HG02759 (cell line): ENCODE data around the gene ANKRD13A.
A peak's percentile ranks its signal among the peaks of the same experiment; 100 is the strongest.
"Not testable (repeated sequence)": the region's sequence is repeated elsewhere in the genome, so short reads cannot be mapped to it uniquely, and the experiment has no call there.

ENCODE experiments used
- ATAC-seq: cut with Tn5 transposase; IDR thresholded peaks from one replicate; pipeline ENCODE4 v1.9.1; 2021; ENCODE audit warnings: mild to moderate bottlenecking, moderate library complexity; ENCODE audit not compliant: unreplicated experiment

The ANKRD13A gene

DNA sequence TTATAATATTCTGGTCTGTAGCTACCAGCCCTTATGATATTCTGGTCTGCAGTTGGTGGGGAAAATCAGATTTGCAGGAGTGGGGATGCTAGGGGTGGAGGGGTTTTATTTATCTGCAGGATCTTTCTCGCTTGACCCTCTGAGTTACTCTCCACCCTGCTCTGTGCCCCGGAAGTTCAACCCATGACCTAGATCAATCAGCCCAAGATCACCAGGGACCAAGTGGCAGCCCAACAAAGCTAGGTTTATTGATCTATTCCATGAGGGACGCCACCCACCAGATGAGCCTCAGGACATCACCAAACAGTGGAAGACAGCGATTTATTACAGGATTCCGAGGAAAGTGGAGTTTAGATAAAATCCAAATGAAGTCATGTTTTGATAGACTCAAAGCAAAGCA lies 74.9 kb downstream of the ANKRD13A start:
- no peak for ATAC-seq

DNA sequence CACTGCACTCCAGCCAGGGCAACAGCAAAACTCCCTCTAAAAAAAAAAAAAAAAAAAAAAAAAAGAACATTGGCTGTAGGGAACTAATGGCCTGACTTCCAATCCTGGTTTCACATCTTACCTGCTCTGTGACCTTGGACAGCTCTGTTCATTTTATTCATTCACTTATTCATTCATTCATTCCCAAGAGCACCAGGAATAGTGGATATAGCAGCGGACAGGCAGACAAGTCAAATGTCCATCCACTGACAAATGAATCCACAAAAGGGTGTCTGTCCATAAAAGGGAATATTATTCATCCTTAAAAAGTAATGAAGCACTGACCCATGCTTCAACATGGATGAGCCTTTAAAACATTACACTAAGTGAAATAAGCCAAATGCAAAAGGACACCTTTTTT lies 76.7 kb downstream of the ANKRD13A start:
- ATAC-seq, result no peak

DNA sequence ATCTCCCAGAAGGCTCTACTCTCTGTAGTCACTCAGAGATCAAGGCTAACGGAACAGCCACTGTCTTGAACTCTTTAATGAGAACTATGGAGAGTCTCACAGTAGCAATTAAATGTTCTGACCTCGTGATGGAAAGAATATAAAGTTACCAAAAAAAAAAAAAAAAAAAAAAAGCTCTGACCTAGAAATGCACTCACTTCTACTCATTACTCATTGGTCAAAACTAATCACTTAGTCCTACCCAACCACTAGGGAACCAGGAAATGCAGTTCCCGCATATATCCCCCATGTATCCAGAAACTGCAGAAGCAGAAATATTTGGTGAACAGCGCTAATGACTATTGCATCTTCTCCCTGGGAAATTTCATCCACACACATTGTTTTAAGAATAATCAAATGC lies 78.6 kb downstream of the ANKRD13A start:
- no peak for ATAC-seq

DNA sequence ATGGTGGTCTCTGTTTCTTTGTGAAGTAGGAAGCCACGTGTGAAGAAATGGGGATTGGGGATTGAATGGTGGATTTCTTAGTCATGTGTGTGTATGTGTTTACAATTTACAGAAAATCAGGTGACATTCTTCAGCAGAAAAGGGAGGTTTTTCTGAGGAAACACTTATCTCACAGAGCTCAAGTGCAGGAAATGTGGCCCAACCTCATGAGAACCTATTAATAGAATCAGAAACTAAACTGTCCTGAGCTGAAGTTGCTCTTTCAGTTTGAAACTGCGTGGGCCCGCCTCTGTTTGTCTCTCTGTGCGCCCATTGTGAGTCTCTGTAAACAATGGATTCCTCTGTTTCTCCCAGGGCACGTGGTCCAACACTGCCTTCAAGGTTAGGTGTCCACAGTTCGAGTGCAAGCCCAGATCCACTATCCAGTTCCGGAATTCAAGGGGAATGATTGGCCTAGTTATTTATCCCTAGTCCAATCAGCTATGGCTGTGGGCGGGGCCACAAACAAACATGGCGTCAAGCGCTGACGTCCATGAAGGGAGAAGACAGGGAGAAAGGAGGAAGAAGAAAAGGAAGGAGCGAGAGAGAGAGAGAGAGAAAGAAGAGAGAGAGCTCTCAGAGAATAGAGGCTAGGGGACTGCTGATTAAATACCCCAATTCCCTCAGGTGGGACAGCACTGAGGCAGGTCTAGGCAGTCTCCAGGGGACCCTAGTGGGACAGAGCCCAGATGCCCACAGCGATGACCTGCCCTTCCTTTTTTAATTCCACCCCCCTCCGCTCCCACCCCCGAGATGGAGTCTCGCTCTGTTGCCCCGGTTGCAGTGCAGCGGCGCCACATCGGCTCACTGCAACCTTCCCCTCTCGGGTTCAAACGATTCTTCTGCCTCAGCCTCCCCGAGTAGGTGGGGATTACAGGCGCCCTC lies 80.5 kb downstream of the ANKRD13A start:
- ATAC-seq, result peak; percentile 85

DNA sequence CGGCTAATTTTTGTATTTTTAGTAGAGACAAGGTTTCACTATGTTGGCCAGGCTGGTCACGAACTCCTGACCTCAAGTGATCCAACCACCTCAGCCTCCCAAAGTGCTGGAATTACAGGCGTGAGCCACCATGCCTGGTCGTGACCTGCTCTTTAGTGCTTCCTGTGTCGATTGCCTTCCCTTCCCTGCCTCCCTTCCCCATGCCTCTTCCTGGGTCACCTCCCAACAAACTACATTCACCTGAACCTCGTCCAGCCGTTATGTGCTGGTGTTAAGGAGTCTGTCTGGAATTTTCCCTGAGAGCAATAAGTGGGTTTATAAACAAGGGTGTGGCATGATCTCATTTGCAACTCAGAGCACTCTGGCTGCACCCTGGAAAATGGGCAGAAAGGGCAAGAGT lies 81.2 kb downstream of the ANKRD13A start:
- no peak for ATAC-seq

DNA sequence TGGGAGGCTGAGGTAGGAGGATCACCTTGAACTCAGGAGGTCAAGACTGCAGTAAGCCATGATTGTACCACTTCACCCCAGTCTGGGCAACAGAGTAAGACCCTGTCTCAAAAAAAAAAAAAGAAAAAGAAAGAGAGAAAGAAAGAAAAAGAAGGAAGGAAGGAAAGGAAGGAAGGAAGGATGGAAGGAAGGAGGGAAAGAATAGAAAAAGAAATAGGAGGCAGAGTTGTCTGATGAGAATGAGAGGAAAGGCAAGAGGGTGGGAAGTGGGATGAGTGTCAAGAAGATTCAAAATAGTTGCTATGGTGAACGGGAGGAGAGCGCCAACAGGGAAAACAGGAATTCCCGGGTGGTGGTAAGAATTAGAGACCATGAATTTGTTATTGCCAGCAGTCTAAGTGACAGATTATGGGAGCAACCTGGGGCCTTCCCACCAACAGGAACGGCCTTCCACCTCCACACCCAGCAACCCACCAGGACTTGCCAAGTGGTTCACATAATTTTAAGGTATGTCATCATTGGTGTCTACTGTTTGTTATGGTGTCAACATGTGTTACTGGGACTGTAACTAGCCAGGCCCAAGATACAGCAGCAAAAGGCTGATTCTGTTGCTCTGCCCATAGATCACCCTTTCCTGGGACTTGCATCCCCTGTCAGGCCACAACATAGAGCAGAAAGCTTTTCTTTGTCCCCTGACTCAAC lies 85.2 kb downstream of the ANKRD13A start:
- ATAC-seq, result no peak

DNA sequence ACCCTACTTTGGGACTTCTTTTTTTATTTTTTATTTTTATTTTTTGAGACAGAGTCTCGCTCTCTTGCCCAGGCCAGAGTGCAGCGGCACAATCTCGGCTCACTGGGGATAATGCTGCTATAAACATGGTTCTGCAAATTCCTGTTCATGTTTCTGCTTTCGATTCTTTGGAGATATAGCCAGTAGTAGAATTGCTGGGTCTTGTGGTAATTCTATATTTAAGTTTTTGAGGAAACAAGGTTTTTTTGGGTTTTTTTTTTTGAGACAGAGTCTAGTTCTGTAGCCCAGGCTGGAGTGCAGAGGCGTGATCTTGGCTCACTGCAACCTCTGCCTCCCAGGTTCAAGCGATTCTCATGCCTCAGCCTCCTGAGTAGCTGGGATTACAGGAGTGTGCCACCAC lies 89.0 kb downstream of the ANKRD13A start:
- ATAC-seq, result not testable (repeated sequence)

DNA sequence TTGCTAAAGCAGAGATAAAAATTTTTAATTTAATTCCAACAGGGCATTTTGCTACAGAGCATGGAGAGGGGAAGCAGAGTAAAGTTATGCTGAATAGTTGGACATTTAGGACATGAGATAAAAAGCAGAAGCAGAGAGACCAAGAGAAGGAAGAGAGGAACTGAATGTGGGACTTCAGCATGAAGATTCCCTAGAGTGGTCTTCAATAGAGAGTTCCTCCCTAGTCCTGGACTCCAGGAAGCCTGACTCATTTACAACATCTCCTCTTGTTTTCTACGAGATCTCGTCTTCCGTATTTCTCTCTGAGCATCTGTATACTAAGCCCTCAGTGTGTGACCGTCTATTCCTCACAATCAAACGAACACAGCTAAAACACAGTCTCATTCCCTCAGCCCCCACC lies 89.7 kb downstream of the ANKRD13A start:
- ATAC-seq, result no peak
